ENCODE measurements around the gene MFSD6.
A peak's percentile ranks its signal among the peaks of the same experiment; 100 is the strongest.
"Not testable (repeated sequence)": the region's sequence is repeated elsewhere in the genome, so short reads cannot be mapped to it uniquely, and the experiment has no call there.

The MFSD6 gene

GRCh38 chr2:190407662-190408537 is at the start of gene MFSD6:
Gene MFSD6 (plus strand): TSS chr2:190408355. CDS start chr2:190436030, 27,675 bp downstream.
- in situ Hi-C loops (cut with MboI; ENCODE audit: low pct_unique_long_range_greater_than_20kb, low sequenced_read_pairs, unreplicated experiment) = no loop called here
- TF ChIP-seq CTCF (IDR thresholded peaks at IDR 0.05; ENCODE audit: extremely low read depth, insufficient read depth, missing control alignments) = no peak
- peak; percentile 81 for DNase-seq (ENCODE audit: low spot score)

GRCh38 chr2:190358655-190359448 is 49.3 kb upstream of the MFSD6 start:
- DNase-seq (ENCODE audit: low spot score); in situ Hi-C loops (cut with MboI; ENCODE audit: low pct_unique_long_range_greater_than_20kb, low sequenced_read_pairs, unreplicated experiment): not testable (repeated sequence)

- DNase-seq (ENCODE audit: low spot score) = no peak
- in situ Hi-C loops (cut with MboI; ENCODE audit: low pct_unique_long_range_greater_than_20kb, low sequenced_read_pairs, unreplicated experiment) = no loop called here
- TF ChIP-seq CTCF (IDR thresholded peaks at IDR 0.05; ENCODE audit: extremely low read depth, insufficient read depth, missing control alignments) = no peak
These were observed 47.6 kb upstream of the MFSD6 start for GRCh38 chr2:190360561-190360960.

- in situ Hi-C loops (cut with MboI; ENCODE audit: low pct_unique_long_range_greater_than_20kb, low sequenced_read_pairs, unreplicated experiment) = no loop called here
- TF ChIP-seq CTCF (IDR thresholded peaks at IDR 0.05; ENCODE audit: extremely low read depth, insufficient read depth, missing control alignments) = no peak
- no peak for DNase-seq (ENCODE audit: low spot score)
These were observed 47.2 kb upstream of the MFSD6 start for GRCh38 chr2:190360965-190361364.

- TF ChIP-seq CTCF (IDR thresholded peaks at IDR 0.05; ENCODE audit: extremely low read depth, insufficient read depth, missing control alignments) = no peak
- in situ Hi-C loops (cut with MboI; ENCODE audit: low pct_unique_long_range_greater_than_20kb, low sequenced_read_pairs, unreplicated experiment) = no loop called here
- DNase-seq (ENCODE audit: low spot score) = no peak
These were observed 46.6 kb upstream of the MFSD6 start for GRCh38 chr2:190361572-190361971.

GRCh38 chr2:190362894-190363293 is 45.3 kb upstream of the MFSD6 start:
- TF ChIP-seq CTCF (IDR thresholded peaks at IDR 0.05; ENCODE audit: extremely low read depth, insufficient read depth, missing control alignments) = no peak
- DNase-seq (ENCODE audit: low spot score) = no peak
- in situ Hi-C loops (cut with MboI; ENCODE audit: low pct_unique_long_range_greater_than_20kb, low sequenced_read_pairs, unreplicated experiment) = no loop called here
